Stimulated activated CD4-positive, alpha-beta T cell treated with anti-CD3 and anti-CD28 coated beads, Interleukin-12 subunit alpha, Interleukin-12 subunit beta, amount 100 ng/mL, for 48 hours (primary cell): ENCODE measurements around the gene MINPP1.
"Not testable (repeated sequence)": the region's sequence is repeated elsewhere in the genome, so short reads cannot be mapped to it uniquely, and the experiment has no call there.

ENCODE experiments used
- DNase-seq, 3 donors: peaks; one replicate each; pipeline ENCODE4 v3.0.0-alpha.2; 2020; ENCODE audit warnings: low read depth in 2 of 3, low spot score in 1 of 3

MINPP1 gene

GRCh38 chr10:87562750-87563149 is 58.1 kb downstream of the MINPP1 start:
- no peak for DNase-seq

- DNase-seq, result no peak
Measured at GRCh38 chr10:87565010-87565409, 60.3 kb downstream of the MINPP1 start.

GRCh38 chr10:87575851-87576250 is 71.2 kb downstream of the MINPP1 start:
- DNase-seq, result no peak

GRCh38 chr10:87578160-87578841 is 73.6 kb downstream of the MINPP1 start:
- DNase-seq, result no peak

- DNase-seq, result no peak
Measured at GRCh38 chr10:87578842-87579401, 74.2 kb downstream of the MINPP1 start.

- DNase-seq, result no peak
Measured at GRCh38 chr10:87579563-87579962, 74.9 kb downstream of the MINPP1 start.

- DNase-seq, result no peak
Measured at GRCh38 chr10:87580016-87580415, 75.3 kb downstream of the MINPP1 start.

- no peak for DNase-seq
Measured at GRCh38 chr10:87585565-87586514, 81.1 kb downstream of the MINPP1 start.

GRCh38 chr10:87589645-87590051 is 85.0 kb downstream of the MINPP1 start:
- no peak for DNase-seq

- DNase-seq, result no peak
Measured at GRCh38 chr10:87590705-87591588, 86.3 kb downstream of the MINPP1 start.

GRCh38 chr10:87591589-87591886 is 86.8 kb downstream of the MINPP1 start:
- no peak for DNase-seq

GRCh38 chr10:87592920-87593319 is 88.2 kb downstream of the MINPP1 start:
- not testable (repeated sequence) for DNase-seq

GRCh38 chr10:87593702-87594101 is 89.0 kb downstream of the MINPP1 start:
- no peak for DNase-seq

GRCh38 chr10:87594181-87594580 is 89.5 kb downstream of the MINPP1 start:
- DNase-seq, result no peak

GRCh38 chr10:87594864-87595263 is 90.2 kb downstream of the MINPP1 start:
- no peak for DNase-seq

GRCh38 chr10:87596351-87596750 is 91.7 kb downstream of the MINPP1 start:
- no peak for DNase-seq

GRCh38 chr10:87598700-87599099 is 94.0 kb downstream of the MINPP1 start:
- DNase-seq, result no peak

GRCh38 chr10:87600581-87600980 is 95.9 kb downstream of the MINPP1 start:
- DNase-seq, result no peak
